Brain pericyte (primary cell): ENCODE data around the gene TCF7L2.

Source experiments
- DNase-seq: peaks from one replicate; pipeline ENCODE4 v3.0.0-alpha.2; 2012; ENCODE audit warnings: low read depth, low spot score

The TCF7L2 gene

GRCh38 chr10:113021268-113022040, 71.4 kb downstream of the TCF7L2 start:
- DNase-seq, result no peak

GRCh38 chr10:113022265-113022664, 72.2 kb downstream of the TCF7L2 start:
- no peak for DNase-seq

GRCh38 chr10:113023017-113023416, 73.0 kb downstream of the TCF7L2 start:
- DNase-seq, result no peak

GRCh38 chr10:113024930-113025329, 74.9 kb downstream of the TCF7L2 start:
- DNase-seq, result no peak

- DNase-seq, result no peak
Measured at GRCh38 chr10:113025487-113025886, 75.4 kb downstream of the TCF7L2 start.

- DNase-seq, result no peak
Measured at GRCh38 chr10:113026679-113027078, 76.6 kb downstream of the TCF7L2 start.

GRCh38 chr10:113027230-113027573, 77.2 kb downstream of the TCF7L2 start:
- DNase-seq, result no peak

- peak; percentile 68 for DNase-seq
Measured at GRCh38 chr10:113027574-113028455, 77.8 kb downstream of the TCF7L2 start.

GRCh38 chr10:113028456-113029440, 78.7 kb downstream of the TCF7L2 start:
- no peak for DNase-seq

GRCh38 chr10:113030453-113030852, 80.4 kb downstream of the TCF7L2 start:
- DNase-seq, result no peak

- DNase-seq, result no peak
Measured at GRCh38 chr10:113031147-113031546, 81.1 kb downstream of the TCF7L2 start.

GRCh38 chr10:113033991-113034390, 83.9 kb downstream of the TCF7L2 start:
- no peak for DNase-seq

GRCh38 chr10:113035732-113036312, 85.8 kb downstream of the TCF7L2 start:
- DNase-seq, result no peak

GRCh38 chr10:113036619-113037018, 86.6 kb downstream of the TCF7L2 start:
- DNase-seq, result no peak

GRCh38 chr10:113037218-113037617, 87.2 kb downstream of the TCF7L2 start:
- no peak for DNase-seq

GRCh38 chr10:113038183-113038582, 88.1 kb downstream of the TCF7L2 start:
- no peak for DNase-seq

- no peak for DNase-seq
Measured at GRCh38 chr10:113038985-113039384, 88.9 kb downstream of the TCF7L2 start.

- no peak for DNase-seq
Measured at GRCh38 chr10:113041324-113041723, 91.3 kb downstream of the TCF7L2 start.

GRCh38 chr10:113041841-113042750, 92.0 kb downstream of the TCF7L2 start:
- DNase-seq, result no peak

- DNase-seq, result no peak
Measured at GRCh38 chr10:113042868-113043267, 92.8 kb downstream of the TCF7L2 start.
